ENCODE data around the gene PALLD.

- TF ChIP-seq CTCF (IDR thresholded peaks at IDR 0.05) (no peak), POLR2A (IDR thresholded peaks at IDR 0.05) (no peak)
Measured at GRCh38 chr4:168707205-168707604, 210.4 kb downstream of the PALLD start.
